ENCODE results near the gene SMYD5.

DNA sequence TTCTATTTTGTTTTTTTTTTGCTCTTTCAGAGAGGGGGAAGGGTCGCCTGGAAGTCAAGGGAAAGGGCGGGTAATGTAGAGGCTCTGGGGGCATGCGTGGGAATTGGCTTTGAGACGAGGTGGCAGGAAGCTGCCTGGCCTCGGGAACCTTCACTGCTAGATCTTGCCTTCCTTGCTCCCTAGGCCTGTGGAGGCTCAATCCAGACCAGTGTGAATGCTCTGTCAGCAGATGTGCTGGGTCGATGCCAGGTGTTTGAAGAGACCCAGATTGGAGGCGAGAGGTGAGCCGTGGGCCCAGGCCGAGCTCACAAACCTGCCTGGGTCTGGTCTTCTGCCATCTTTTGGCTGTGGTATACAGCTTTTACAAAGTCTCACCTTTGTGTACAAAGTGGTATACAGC is 35.6 kb downstream of the SMYD5 start:
- no peak for TF ChIP-seq SUZ12 (IDR thresholded peaks at IDR 0.05; ENCODE audit: extremely low read depth, insufficient read depth, insufficient read length)
- TF ChIP-seq ZNF274 (IDR thresholded peaks at IDR 0.05; ENCODE audit: low read depth, low read length), result no peak

Data from NT2/D1 (cell line).